BLaER1 treated with 17β-estradiol and CSF1 and Interleukin-3, amounts not matched to agents 10 nM and 100 nM (cell line): ENCODE data around the gene CDIP1.
A peak's percentile ranks its signal among the peaks of the same experiment; 100 is the strongest.

ENCODE experiments used
- H3K27ac ChIP-seq, 11 experiments: shearing (Covaris generic); formaldehyde crosslinking; 2 replicates each; pipeline ENCODE4 v1.8.1; 2022
- H3K27me3 ChIP-seq, 11 experiments: shearing (Covaris generic); formaldehyde crosslinking; 2 replicates each; pipeline ENCODE4 v1.8.1; 2022
- H3K36me3 ChIP-seq, 11 experiments: shearing (Covaris generic); formaldehyde crosslinking; 2 replicates each; pipeline ENCODE4 v1.8.1; 2022
- H3K4me1 ChIP-seq, 10 experiments: shearing (Covaris generic); formaldehyde crosslinking; 2 replicates each; pipeline ENCODE4 v1.8.1; 2022
- H3K4me2 ChIP-seq, 11 experiments: shearing (Covaris generic); formaldehyde crosslinking; 2 replicates each; pipeline ENCODE4 v1.8.1; 2022
- H3K4me3 ChIP-seq, 10 experiments: shearing (Covaris generic); formaldehyde crosslinking; 2 replicates each; pipeline ENCODE4 v1.8.1; 2022
- H3K9ac ChIP-seq, 11 experiments: shearing (Covaris generic); formaldehyde crosslinking; 2 replicates each; pipeline ENCODE4 v1.8.1; 2022
- H3K9me3 ChIP-seq, 11 experiments: shearing (Covaris generic); formaldehyde crosslinking; replicated peaks in 1 of 11; 2 replicates each; pipeline ENCODE4 v1.8.1; 2022
- H4K20me1 ChIP-seq, 11 experiments: shearing (Covaris generic); formaldehyde crosslinking; 2 replicates each; pipeline ENCODE4 v1.8.1; 2022
- Cebpa-rat ChIP-seq, 11 experiments: shearing (Covaris generic); IDR thresholded peaks; 2 replicates each; pipeline ENCODE4 v1.8.1; 2022

CDIP1 gene

GRCh38 chr16:4534151-4534790 is 4.3 kb downstream of the CDIP1 start:
- H3K36me3 ChIP-seq, result peaks cover 12 to 30% (median 17%) of the 10 kb centered on the region in 11 experiments; a peak in 19 of 22 replicates
- TF ChIP-seq Cebpa-rat (IDR thresholded peaks at IDR 0.05), result no peak

GRCh38 chr16:4533490-4533889 is 5.1 kb downstream of the CDIP1 start:
- Histone ChIP-seq H3K36me3 (peaks cover 11 to 30% (median 17%) of the 10 kb centered on the region in 11 experiments; a peak in 19 of 22 replicates), H3K27ac (no peak overlapping the region), H3K4me2 (no peak overlapping the region), H3K9me3 (no peaks in the 10 kb centered on the region), H3K4me1 (peaks cover 40 to 58% (median 52%) of the 10 kb centered on the region in 10 experiments), H3K4me3 (no peak overlapping the region), H4K20me1 (peaks cover 0 to 49% (median 8%) of the 10 kb centered on the region in 11 experiments; a peak in 11 of 22 replicates), H3K27me3 (no peaks in the 10 kb centered on the region), H3K9ac (no peak overlapping the region)
- TF ChIP-seq Cebpa-rat (IDR thresholded peaks at IDR 0.05), result no peak

More at GRCh38 chr16:4534151-4534790, 4.3 kb downstream of the CDIP1 start:
- Histone ChIP-seq H3K4me2 (no peak overlapping the region), H3K27ac (no peak overlapping the region), H3K4me3 (no peak overlapping the region), H3K9ac (no peak overlapping the region), H3K9me3 (peaks cover 4 to 6% (median 5%) of the 10 kb centered on the region in 11 experiments; a peak in 20 of 22 replicates), H3K27me3 (no peaks in the 10 kb centered on the region), H4K20me1 (peaks cover 0 to 49% (median 8%) of the 10 kb centered on the region in 11 experiments; a peak in 11 of 22 replicates), H3K4me1 (peaks cover 35 to 50% (median 45%) of the 10 kb centered on the region in 10 experiments)

GRCh38 chr16:4532238-4532637 is 6.3 kb downstream of the CDIP1 start:
- peaks cover 37 to 61% (median 53%) of the 10 kb centered on the region in 10 experiments for H3K4me1 ChIP-seq
- no peaks in the 10 kb centered on the region for H3K27me3 ChIP-seq
- H3K4me3 ChIP-seq, result no peak overlapping the region
- H3K4me2 ChIP-seq, result no peak overlapping the region
- no peak overlapping the region for H3K9ac ChIP-seq
- H4K20me1 ChIP-seq, result peaks cover 0 to 49% (median 8%) of the 10 kb centered on the region in 11 experiments; a peak in 11 of 22 replicates
- H3K27ac ChIP-seq, result no peak overlapping the region
- TF ChIP-seq Cebpa-rat (IDR thresholded peaks at IDR 0.05), result no peak
- no peaks in the 10 kb centered on the region for H3K9me3 ChIP-seq
- H3K36me3 ChIP-seq, result peaks cover 11 to 30% (median 17%) of the 10 kb centered on the region in 11 experiments; a peak in 19 of 22 replicates

DNA sequence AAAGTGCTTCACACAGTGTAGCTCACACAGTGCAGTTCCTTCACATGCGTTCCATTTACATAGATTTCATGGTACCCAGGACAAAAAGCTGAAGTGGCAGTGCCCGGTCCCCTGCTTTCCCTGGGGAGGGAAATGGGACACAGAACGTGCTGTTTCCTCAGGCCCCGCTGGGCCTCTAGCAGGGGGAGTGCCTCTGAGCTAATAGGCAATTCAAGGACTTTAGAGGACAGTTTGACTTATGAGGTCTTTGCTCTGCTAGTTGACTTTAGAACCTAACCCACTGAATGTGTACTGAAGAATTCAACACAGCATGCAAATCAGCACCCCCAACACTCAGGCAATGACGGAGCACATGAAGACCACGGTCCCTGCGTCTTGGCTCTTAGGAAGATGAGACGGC is 6.8 kb downstream of the CDIP1 start:
- no peak overlapping the region for H3K4me2 ChIP-seq
- no peak overlapping the region for H3K4me3 ChIP-seq
- no peak overlapping the region for H3K9ac ChIP-seq
- H3K27ac ChIP-seq, result no peak overlapping the region
- no peak for TF ChIP-seq Cebpa-rat (IDR thresholded peaks at IDR 0.05)
- peaks cover 37 to 61% (median 53%) of the 10 kb centered on the region in 10 experiments for H3K4me1 ChIP-seq
- peaks cover 11 to 30% (median 17%) of the 10 kb centered on the region in 11 experiments; a peak in 19 of 22 replicates for H3K36me3 ChIP-seq
- H3K9me3 ChIP-seq, result no peaks in the 10 kb centered on the region
- H4K20me1 ChIP-seq, result peaks cover 0 to 48% (median 8%) of the 10 kb centered on the region in 11 experiments; a peak in 11 of 22 replicates
- H3K27me3 ChIP-seq, result no peaks in the 10 kb centered on the region

DNA sequence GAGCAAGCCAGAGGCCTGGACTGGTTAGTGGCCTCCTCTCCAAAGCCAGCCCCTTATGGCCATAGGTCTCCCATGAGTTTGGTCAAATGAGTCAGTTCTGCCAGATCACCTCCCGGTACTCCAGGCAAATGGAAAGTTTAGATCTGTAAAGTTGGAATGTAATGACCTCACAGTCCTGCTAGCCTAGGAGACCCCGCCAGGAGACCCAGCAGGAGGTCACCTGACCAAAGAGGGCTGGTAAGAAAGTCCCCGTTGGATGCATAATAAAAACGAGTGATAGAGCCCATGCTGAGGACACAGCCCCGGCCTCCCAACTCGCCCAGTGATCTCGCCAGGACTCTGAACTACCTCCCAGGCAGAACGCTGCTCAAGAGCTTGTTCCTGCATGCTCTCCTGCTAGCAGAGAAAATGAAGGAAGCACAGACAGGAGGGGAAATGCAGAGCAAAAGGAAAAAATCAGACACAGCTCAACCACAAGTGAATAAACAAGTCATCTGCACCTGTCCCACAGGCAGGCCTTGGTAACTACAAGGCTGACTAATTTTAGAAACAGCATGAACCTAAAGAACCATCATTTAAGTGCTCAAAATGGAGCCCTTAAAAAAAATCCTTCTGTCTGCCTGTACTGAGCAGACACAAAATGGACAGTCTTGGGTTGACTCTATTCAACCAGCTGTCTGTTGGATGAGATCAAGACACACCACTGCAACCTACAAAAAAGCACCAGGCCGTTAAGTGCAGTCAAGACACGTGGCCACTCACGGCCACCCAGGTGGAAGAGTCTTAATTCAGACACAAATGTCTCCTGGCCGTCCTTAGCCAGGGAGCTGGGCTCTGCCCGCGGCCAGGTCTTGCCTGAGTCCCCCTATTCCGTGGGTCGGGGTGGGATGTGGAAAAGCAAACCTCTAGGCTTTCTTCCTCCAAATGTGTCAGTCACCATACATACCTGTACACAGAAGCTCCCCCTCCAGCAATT is 9.2 kb downstream of the CDIP1 start:
- Histone ChIP-seq H3K9ac (peak overlapping the region in 8 of 11 experiments; percentile 2 to 38 (median 16); a peak in 7 of 22 replicates), H3K27me3 (no peaks in the 10 kb centered on the region), H3K36me3 (peaks cover 11 to 39% (median 17%) of the 10 kb centered on the region in 11 experiments; a peak in 19 of 22 replicates), H3K4me1 (peaks cover 31 to 57% (median 45%) of the 10 kb centered on the region in 10 experiments), H3K9me3 (no peaks in the 10 kb centered on the region), H3K27ac (peak overlapping the region in 6 of 11 experiments; percentile 9 to 41 (median 30); a peak in 9 of 22 replicates), H3K4me3 (no peak overlapping the region), H4K20me1 (peaks cover 0 to 37% (median 5%) of the 10 kb centered on the region in 11 experiments; a peak in 8 of 22 replicates), H3K4me2 (peak overlapping the region; percentile 49 to 84 (median 65))
- TF ChIP-seq Cebpa-rat (IDR thresholded peaks at IDR 0.05), result no peak

GRCh38 chr16:4525634-4526277 is 12.8 kb downstream of the CDIP1 start:
- H3K9ac ChIP-seq, result no peak overlapping the region
- no peak for TF ChIP-seq Cebpa-rat (IDR thresholded peaks at IDR 0.05)
- peaks cover 50 to 80% (median 63%) of the 10 kb centered on the region in 10 experiments for H3K4me1 ChIP-seq
- H3K27me3 ChIP-seq, result no peaks in the 10 kb centered on the region
- H3K4me2 ChIP-seq, result peak overlapping the region in 3 of 11 experiments; percentile 50 to 68 (median 63); a peak in 2 of 22 replicates
- H3K9me3 ChIP-seq, result no peaks in the 10 kb centered on the region
- peaks cover 0 to 47% (median 7%) of the 10 kb centered on the region in 11 experiments; a peak in 10 of 22 replicates for H3K36me3 ChIP-seq
- no peak overlapping the region for H3K4me3 ChIP-seq
- H3K27ac ChIP-seq, result peak overlapping the region in 5 of 11 experiments; percentile 19 to 77 (median 70); a peak in 7 of 22 replicates
- H4K20me1 ChIP-seq, result peaks cover 0 to 48% (median 11%) of the 10 kb centered on the region in 11 experiments; a peak in 11 of 22 replicates

GRCh38 chr16:4525069-4525468 is 13.5 kb downstream of the CDIP1 start:
- H4K20me1 ChIP-seq, result peaks cover 0 to 55% (median 11%) of the 10 kb centered on the region in 11 experiments; a peak in 11 of 22 replicates
- H3K9ac ChIP-seq, result no peak overlapping the region
- no peaks in the 10 kb centered on the region for H3K9me3 ChIP-seq
- no peak overlapping the region for H3K4me3 ChIP-seq
- H3K4me2 ChIP-seq, result no peak overlapping the region; a peak in 1 of 22 replicates
- H3K36me3 ChIP-seq, result peaks cover 0 to 47% (median 7%) of the 10 kb centered on the region in 11 experiments; a peak in 10 of 22 replicates
- no peak for TF ChIP-seq Cebpa-rat (IDR thresholded peaks at IDR 0.05)
- H3K27me3 ChIP-seq, result no peaks in the 10 kb centered on the region
- H3K4me1 ChIP-seq, result peaks cover 49 to 74% (median 56%) of the 10 kb centered on the region in 10 experiments
- H3K27ac ChIP-seq, result peak overlapping the region in 3 of 11 experiments; percentile 19 to 77 (median 70); a peak in 1 of 22 replicates

DNA sequence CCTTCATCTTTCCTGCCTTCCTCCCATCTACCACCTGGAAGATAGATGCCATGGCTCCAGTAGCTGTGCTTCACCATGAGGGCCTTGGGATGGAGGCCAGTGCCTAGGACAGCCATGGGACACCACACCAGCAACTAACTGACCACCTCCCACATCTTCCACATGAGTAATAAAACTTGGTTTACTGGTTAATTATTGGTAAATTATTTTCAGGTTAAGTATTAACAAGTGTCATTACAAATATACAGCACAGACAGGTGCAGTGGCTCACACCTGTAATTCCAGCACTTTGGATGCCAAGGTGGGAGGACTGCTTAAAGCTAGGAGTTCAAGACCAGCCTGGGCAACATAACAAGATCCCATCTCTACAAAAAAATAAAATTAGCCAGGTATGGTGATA is 14.0 kb downstream of the CDIP1 start:
- no peak overlapping the region for H3K4me2 ChIP-seq
- H4K20me1 ChIP-seq, result peaks cover 0 to 58% (median 15%) of the 10 kb centered on the region in 11 experiments; a peak in 12 of 22 replicates
- H3K9me3 ChIP-seq, result no peaks in the 10 kb centered on the region
- peaks cover 45 to 71% (median 51%) of the 10 kb centered on the region in 10 experiments for H3K4me1 ChIP-seq
- no peaks in the 10 kb centered on the region for H3K27me3 ChIP-seq
- H3K4me3 ChIP-seq, result no peak overlapping the region
- H3K9ac ChIP-seq, result no peak overlapping the region
- no peak for TF ChIP-seq Cebpa-rat (IDR thresholded peaks at IDR 0.05)
- H3K27ac ChIP-seq, result no peak overlapping the region
- H3K36me3 ChIP-seq, result peaks cover 0 to 47% (median 7%) of the 10 kb centered on the region in 11 experiments; a peak in 10 of 22 replicates
